ENCODE results near the gene DET1.
"Not testable (repeated sequence)": the region's sequence is repeated elsewhere in the genome, so short reads cannot be mapped to it uniquely, and the experiment has no call there.

DET1 gene

GRCh38 chr15:88546248-88547129, at the start of gene DET1:
Gene DET1, minus strand, starts transcription at chr15:88546681. Its CDS starts 14,976 bp downstream, at chr15:88531705.
- in situ Hi-C loops (cut with MboI; ENCODE audit: low sequenced_read_pairs), result no loop called here

- in situ Hi-C loops (cut with MboI; ENCODE audit: low sequenced_read_pairs), result no loop called here
These were observed 44.9 kb upstream of the DET1 start for GRCh38 chr15:88591384-88591783.

GRCh38 chr15:88590759-88591158, 44.3 kb upstream of the DET1 start:
- in situ Hi-C loops (cut with MboI; ENCODE audit: low sequenced_read_pairs), result no loop called here

- in situ Hi-C loops (cut with MboI; ENCODE audit: low sequenced_read_pairs), result no loop called here
These were observed 40.1 kb upstream of the DET1 start for GRCh38 chr15:88586401-88587162.

- in situ Hi-C loops (cut with MboI; ENCODE audit: low sequenced_read_pairs), result no loop called here
These were observed 34.1 kb upstream of the DET1 start for GRCh38 chr15:88580532-88580931.

- in situ Hi-C loops (cut with MboI; ENCODE audit: low sequenced_read_pairs), result no loop called here
These were observed 32.8 kb upstream of the DET1 start for GRCh38 chr15:88579322-88579721.

GRCh38 chr15:88574655-88575054, 28.2 kb upstream of the DET1 start:
- in situ Hi-C loops (cut with MboI; ENCODE audit: low sequenced_read_pairs), result no loop called here

GRCh38 chr15:88574077-88574476, 27.6 kb upstream of the DET1 start:
- in situ Hi-C loops (cut with MboI; ENCODE audit: low sequenced_read_pairs), result no loop called here

GRCh38 chr15:88571852-88572259, 25.4 kb upstream of the DET1 start:
- in situ Hi-C loops (cut with MboI; ENCODE audit: low sequenced_read_pairs), result no loop called here

GRCh38 chr15:88571153-88571851, 24.8 kb upstream of the DET1 start:
- in situ Hi-C loops (cut with MboI; ENCODE audit: low sequenced_read_pairs), result no loop called here

- in situ Hi-C loops (cut with MboI; ENCODE audit: low sequenced_read_pairs), result no loop called here
These were observed 22.1 kb upstream of the DET1 start for GRCh38 chr15:88568589-88568988.

GRCh38 chr15:88564741-88565140, 18.3 kb upstream of the DET1 start:
- in situ Hi-C loops (cut with MboI; ENCODE audit: low sequenced_read_pairs), result no loop called here

GRCh38 chr15:88563638-88564037, 17.2 kb upstream of the DET1 start:
- in situ Hi-C loops (cut with MboI; ENCODE audit: low sequenced_read_pairs), result no loop called here

GRCh38 chr15:88559565-88559964, 13.1 kb upstream of the DET1 start:
- in situ Hi-C loops (cut with MboI; ENCODE audit: low sequenced_read_pairs), result not testable (repeated sequence)

- in situ Hi-C loops (cut with MboI; ENCODE audit: low sequenced_read_pairs), result not testable (repeated sequence)
These were observed 11.5 kb upstream of the DET1 start for GRCh38 chr15:88558026-88558425.

GRCh38 chr15:88548009-88548408, 1.5 kb upstream of the DET1 start:
- in situ Hi-C loops (cut with MboI; ENCODE audit: low sequenced_read_pairs), result not testable (repeated sequence)

GRCh38 chr15:88545578-88546247, 768 bp downstream of the DET1 start:
- in situ Hi-C loops (cut with MboI; ENCODE audit: low sequenced_read_pairs), result not testable (repeated sequence)

- in situ Hi-C loops (cut with MboI; ENCODE audit: low sequenced_read_pairs), result no loop called here
These were observed 3.3 kb downstream of the DET1 start for GRCh38 chr15:88543065-88543776.

GRCh38 chr15:88542342-88542733, 4.1 kb downstream of the DET1 start:
- in situ Hi-C loops (cut with MboI; ENCODE audit: low sequenced_read_pairs), result no loop called here

- in situ Hi-C loops (cut with MboI; ENCODE audit: low sequenced_read_pairs), result no loop called here
These were observed 4.7 kb downstream of the DET1 start for GRCh38 chr15:88541709-88542341.
